Fibroblast of lung (primary cell): ENCODE results near the gene UST. TPM values are rescaled to one million over a fixed set of nuclear protein-coding genes. Genes with fewer than 3 reads are reported as not detected.

Experiments
- DNase-seq, 2 donors: peaks; one replicate each; pipeline versions ENCODE4 v3.0.0 to v3.0.0-alpha.2; 2010; ENCODE audit warnings: low read depth in 2 of 2
- H2AFZ ChIP-seq: 2 replicates; pipeline ENCODE4 v1.5.1; 2012; ENCODE audit warnings: low read length, control low read depth, inconsistent platforms
- H3K27ac ChIP-seq: 2 replicates; pipeline ENCODE4 v1.5.1; 2011; ENCODE audit warnings: low read length, control low read depth; ENCODE audit not compliant: insufficient read depth
- H3K27me3 ChIP-seq: 2 replicates; pipeline ENCODE4 v1.5.1; 2011; ENCODE audit warnings: mild to moderate bottlenecking, low read length; ENCODE audit not compliant: control insufficient read depth, insufficient read depth
- H3K36me3 ChIP-seq: 2 replicates; pipeline ENCODE4 v1.5.1; 2011; ENCODE audit warnings: low read length; ENCODE audit not compliant: control insufficient read depth, insufficient read depth
- H3K4me1 ChIP-seq: 2 replicates; pipeline ENCODE4 v1.5.1; 2011; ENCODE audit warnings: low read length; ENCODE audit not compliant: control insufficient read depth, insufficient read depth; ENCODE audit errors: extremely low read depth
- H3K4me2 ChIP-seq: 2 replicates; pipeline ENCODE4 v1.5.1; 2011; ENCODE audit warnings: low read length, control low read depth; ENCODE audit not compliant: insufficient read depth; ENCODE audit errors: extremely low read depth
- H3K4me3 ChIP-seq, 4 experiments: fragments of 200-600 bp in 1 of 4; sonication (generic) in 1 of 4; replicated peaks in 1 of 4; 2 replicates each; pipeline ENCODE4 v1.5.1; 2011 to 2016; ENCODE audit warnings: low read length in 4 of 4, low read depth in 3 of 4, mild to moderate bottlenecking in 3 of 4, control low read depth in 2 of 4, inconsistent platforms in 1 of 4, mixed read lengths in 1 of 4; ENCODE audit not compliant: insufficient read depth in 1 of 4; ENCODE audit errors: control extremely low read depth in 1 of 4
- H3K79me2 ChIP-seq: 2 replicates; pipeline ENCODE4 v1.5.1; 2012; ENCODE audit warnings: mild to moderate bottlenecking, low read length, inconsistent platforms; ENCODE audit not compliant: control insufficient read depth, insufficient read depth
- H3K9ac ChIP-seq: 2 replicates; pipeline ENCODE4 v1.5.1; 2011; ENCODE audit warnings: mild to moderate bottlenecking, low read length, control low read depth; ENCODE audit not compliant: insufficient read depth
- H3K9me3 ChIP-seq: 2 replicates; pipeline ENCODE4 v1.5.1; 2012; ENCODE audit warnings: low read depth, low read length; ENCODE audit not compliant: control insufficient read depth, insufficient read depth
- H4K20me1 ChIP-seq: 2 replicates; pipeline ENCODE4 v1.5.1; 2011; ENCODE audit warnings: low read length; ENCODE audit not compliant: control insufficient read depth, insufficient read depth; ENCODE audit errors: extremely low read depth
- CTCF ChIP-seq, 2 donors: IDR thresholded peaks in 1 of 2; conservative IDR thresholded peaks in 1 of 2; 1 replicate in 1 of 2; 2 replicates in 1 of 2; pipeline ENCODE4 v1.5.1; 2011 to 2012; ENCODE audit warnings: low read length in 2 of 2, control low read depth in 1 of 2, inconsistent platforms in 1 of 2, low read depth in 1 of 2, mild to moderate bottlenecking in 1 of 2
- EZH2 ChIP-seq: IDR thresholded peaks from 2 replicates; pipeline ENCODE4 v1.5.1; 2012; ENCODE audit warnings: low read length, control low read depth, mild to moderate bottlenecking; ENCODE audit errors: missing control alignments
- polyA plus RNA-seq, 2 donors: library from polyadenylated mRNA; depleted of rRNA in 1 of 2; stranded (reverse) in 1 of 2; unstranded in 1 of 2; fragments of >200 nt; gene quantifications; 2 replicates each; pipeline ENCODE4 v1.2.1, GENCODE V29; 2011 to 2012; ENCODE audit warnings: missing spikeins in 1 of 2
- total RNA-seq: library from RNA; depleted of rRNA; stranded (reverse); fragments of >200 nt; gene quantifications from 2 replicates; pipeline ENCODE4 v1.2.1, GENCODE V29; 2014

The UST gene
- total and polyA plus RNA-seq, 2 donors (not counting 1 experiment from before 2014, with no cell fraction given) = 6.8 to 19.5 TPM

- Histone ChIP-seq H4K20me1 (no peaks in the 10 kb centered on the region), H3K4me1 (no peaks in the 10 kb centered on the region), H3K9ac (no peak overlapping the region), H3K27me3 (no peaks in the 10 kb centered on the region), H3K36me3 (no peaks in the 10 kb centered on the region), H3K4me2 (no peak overlapping the region), H3K4me3 (no peak overlapping the region), H3K27ac (no peak overlapping the region), H3K9me3 (no peaks in the 10 kb centered on the region), H3K79me2 (no peaks in the 10 kb centered on the region), H2AFZ (no peak overlapping the region)
- no peak for DNase-seq
- TF ChIP-seq CTCF (conservative IDR thresholded peaks at IDR 0.05 in 1 of 2, IDR thresholded peaks at IDR 0.05 in 1 of 2; ENCODE audit: low read depth in 1 of 2, low read length in 2 of 2) (no peak), EZH2 (no peak)
These were observed 34.1 kb downstream of the UST start for GRCh38 chr6:148780918-148781436.

DNA sequence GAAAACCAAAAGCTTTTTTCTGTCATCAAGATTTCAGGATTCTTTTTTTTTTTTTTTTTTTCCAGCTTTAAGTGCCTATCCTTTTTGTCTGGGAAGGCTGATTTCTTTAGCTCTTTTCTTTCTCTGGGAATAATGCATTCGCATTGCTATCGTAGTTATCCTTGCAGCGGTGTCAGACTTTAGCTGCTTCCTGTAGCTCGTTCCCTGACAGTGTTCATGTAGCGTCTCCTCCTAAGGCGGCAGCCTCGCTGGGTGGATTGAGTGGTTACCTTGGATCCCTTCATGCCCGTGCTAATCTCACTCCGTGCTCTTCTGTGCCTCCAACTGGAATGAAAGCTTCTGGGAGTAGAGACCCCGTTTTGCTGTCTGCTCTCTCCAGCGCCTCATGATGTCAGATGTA, 43.1 kb downstream of the UST start:
- no peaks in the 10 kb centered on the region for H3K36me3 ChIP-seq
- no peak overlapping the region for H2AFZ ChIP-seq
- H3K4me2 ChIP-seq = no peak overlapping the region
- no peaks in the 10 kb centered on the region for H3K9me3 ChIP-seq
- H3K4me3 ChIP-seq = no peak overlapping the region
- no peak overlapping the region for H3K9ac ChIP-seq
- H3K27me3 ChIP-seq = no peaks in the 10 kb centered on the region
- no peak overlapping the region for H3K27ac ChIP-seq
- no peak for DNase-seq
- no peaks in the 10 kb centered on the region for H3K4me1 ChIP-seq
- H4K20me1 ChIP-seq = no peaks in the 10 kb centered on the region
- TF ChIP-seq EZH2 = no peak
- TF ChIP-seq CTCF (conservative IDR thresholded peaks at IDR 0.05 in 1 of 2, IDR thresholded peaks at IDR 0.05 in 1 of 2; ENCODE audit: low read depth in 1 of 2, low read length in 2 of 2) = no peak
- no peaks in the 10 kb centered on the region for H3K79me2 ChIP-seq

- Histone ChIP-seq H3K4me1 (no peaks in the 10 kb centered on the region), H3K27ac (no peak overlapping the region), H2AFZ (no peak overlapping the region), H3K27me3 (no peaks in the 10 kb centered on the region), H3K79me2 (no peaks in the 10 kb centered on the region), H3K9me3 (no peaks in the 10 kb centered on the region), H3K36me3 (no peaks in the 10 kb centered on the region), H3K4me2 (no peak overlapping the region), H3K9ac (no peak overlapping the region), H4K20me1 (no peaks in the 10 kb centered on the region), H3K4me3 (no peak overlapping the region)
- TF ChIP-seq CTCF (conservative IDR thresholded peaks at IDR 0.05 in 1 of 2, IDR thresholded peaks at IDR 0.05 in 1 of 2; ENCODE audit: low read depth in 1 of 2, low read length in 2 of 2) = no peak
- TF ChIP-seq EZH2 = no peak
- DNase-seq = no peak
These were observed 43.6 kb downstream of the UST start for GRCh38 chr6:148790404-148790803.
